Transverse colon (tissue), 4 donors: ENCODE measurements around the gene SNX5.

Experiments
- EP300 ChIP-seq: sonication (generic); formaldehyde crosslinking; IDR thresholded peaks from one replicate; pipeline ENCODE4 v1.6.1; 2017; ENCODE audit warnings: antibody characterized with exemption, low read depth
- POLR2AphosphoS5 ChIP-seq, 3 donors: sonication (generic); formaldehyde crosslinking; IDR thresholded peaks; one replicate each; pipeline ENCODE4 v1.6.1; 2016; ENCODE audit warnings: antibody characterized with exemption in 3 of 3
- TF ChIP-seq, protein P1 (sequence below), 5 experiments: fragments of 200-600 bp in 3 of 5; fragments of 450-650 bp in 2 of 5; sonication (generic) in 3 of 5; IDR thresholded peaks; 1 replicate in 2 of 5; 2 replicates in 3 of 5; pipeline ENCODE4 v1.5.1; 2016 to 2017; ENCODE audit warnings: antibody characterized with exemption in 5 of 5, inconsistent platforms in 3 of 5, mild to moderate bottlenecking in 2 of 5, moderate library complexity in 1 of 5

- no peak for TF ChIP-seq EP300
- TF ChIP-seq, protein P1, sequence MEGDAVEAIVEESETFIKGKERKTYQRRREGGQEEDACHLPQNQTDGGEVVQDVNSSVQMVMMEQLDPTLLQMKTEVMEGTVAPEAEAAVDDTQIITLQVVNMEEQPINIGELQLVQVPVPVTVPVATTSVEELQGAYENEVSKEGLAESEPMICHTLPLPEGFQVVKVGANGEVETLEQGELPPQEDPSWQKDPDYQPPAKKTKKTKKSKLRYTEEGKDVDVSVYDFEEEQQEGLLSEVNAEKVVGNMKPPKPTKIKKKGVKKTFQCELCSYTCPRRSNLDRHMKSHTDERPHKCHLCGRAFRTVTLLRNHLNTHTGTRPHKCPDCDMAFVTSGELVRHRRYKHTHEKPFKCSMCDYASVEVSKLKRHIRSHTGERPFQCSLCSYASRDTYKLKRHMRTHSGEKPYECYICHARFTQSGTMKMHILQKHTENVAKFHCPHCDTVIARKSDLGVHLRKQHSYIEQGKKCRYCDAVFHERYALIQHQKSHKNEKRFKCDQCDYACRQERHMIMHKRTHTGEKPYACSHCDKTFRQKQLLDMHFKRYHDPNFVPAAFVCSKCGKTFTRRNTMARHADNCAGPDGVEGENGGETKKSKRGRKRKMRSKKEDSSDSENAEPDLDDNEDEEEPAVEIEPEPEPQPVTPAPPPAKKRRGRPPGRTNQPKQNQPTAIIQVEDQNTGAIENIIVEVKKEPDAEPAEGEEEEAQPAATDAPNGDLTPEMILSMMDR (IDR thresholded peaks at IDR 0.05) = no peak
- no peak for TF ChIP-seq POLR2AphosphoS5 (IDR thresholded peaks at IDR 0.05)
These were observed 64.6 kb downstream of the SNX5 start for GRCh38 chr20:17904027-17904426.
